ENCODE results near the gene PROC. TPM values are rescaled to one million over a fixed set of nuclear protein-coding genes. Genes with fewer than 3 reads are reported as not detected.

The PROC gene
- total RNA-seq, 4 donors from 2014 or later: 2.9 to 3.0 TPM; not detected in 2

DNA sequence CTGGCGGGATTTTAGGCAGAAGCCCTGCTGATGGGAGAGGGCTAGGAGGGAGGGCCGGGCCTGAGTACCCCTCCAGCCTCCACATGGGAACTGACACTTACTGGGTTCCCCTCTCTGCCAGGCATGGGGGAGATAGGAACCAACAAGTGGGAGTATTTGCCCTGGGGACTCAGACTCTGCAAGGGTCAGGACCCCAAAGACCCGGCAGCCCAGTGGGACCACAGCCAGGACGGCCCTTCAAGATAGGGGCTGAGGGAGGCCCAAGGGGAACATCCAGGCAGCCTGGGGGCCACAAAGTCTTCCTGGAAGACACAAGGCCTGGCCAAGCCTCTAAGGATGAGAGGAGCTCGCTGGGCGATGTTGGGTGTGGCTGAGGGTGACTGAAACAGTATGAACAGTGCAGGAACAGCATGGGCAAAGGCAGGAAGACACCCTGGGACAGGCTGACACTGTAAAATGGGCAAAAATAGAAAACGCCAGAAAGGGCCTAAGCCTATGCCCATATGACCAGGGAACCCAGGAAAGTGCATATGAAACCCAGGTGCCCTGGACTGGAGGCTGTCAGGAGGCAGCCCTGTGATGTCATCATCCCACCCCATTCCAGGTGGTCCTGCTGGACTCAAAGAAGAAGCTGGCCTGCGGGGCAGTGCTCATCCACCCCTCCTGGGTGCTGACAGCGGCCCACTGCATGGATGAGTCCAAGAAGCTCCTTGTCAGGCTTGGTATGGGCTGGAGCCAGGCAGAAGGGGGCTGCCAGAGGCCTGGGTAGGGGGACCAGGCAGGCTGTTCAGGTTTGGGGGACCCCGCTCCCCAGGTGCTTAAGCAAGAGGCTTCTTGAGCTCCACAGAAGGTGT is 8.5 kb downstream of the PROC start:
- WGBS, 2 donors (ENCODE audit: low coverage in 1 of 2): 67 to 91% methylated on average over 3 to 10 of the region's 10 CpGs
- no peaks in the 10 kb centered on the region for H3K36me3 ChIP-seq
- peaks cover 0 to 16% (median 14%) of the 10 kb centered on the region in 4 donors for H3K4me1 ChIP-seq
- intact Hi-C loops (cut with DNase I; ENCODE audit: low total_unique reads) (no loop called here), in situ Hi-C loops (cut with MboI; ENCODE audit: low pct_ligation_motif_present in 1 of 4, low pct_unique_long_range_greater_than_20kb in 1 of 4, low sequenced_read_pairs in 3 of 4) (no loop called here)
- H3K27me3 ChIP-seq: peaks cover 30% of the 10 kb centered on the region
- no peak for DNase-seq
- no peaks in the 10 kb centered on the region for H3K9me3 ChIP-seq
- H3K27ac ChIP-seq: no peak overlapping the region
- TF ChIP-seq POLR2AphosphoS5 (IDR thresholded peaks at IDR 0.05): no peak
- no peak for TF ChIP-seq EP300 (IDR thresholded peaks at IDR 0.05; ENCODE audit: low read depth)
- no peak for TF ChIP-seq POLR2A (IDR thresholded peaks at IDR 0.05)
- TF ChIP-seq, protein P1, sequence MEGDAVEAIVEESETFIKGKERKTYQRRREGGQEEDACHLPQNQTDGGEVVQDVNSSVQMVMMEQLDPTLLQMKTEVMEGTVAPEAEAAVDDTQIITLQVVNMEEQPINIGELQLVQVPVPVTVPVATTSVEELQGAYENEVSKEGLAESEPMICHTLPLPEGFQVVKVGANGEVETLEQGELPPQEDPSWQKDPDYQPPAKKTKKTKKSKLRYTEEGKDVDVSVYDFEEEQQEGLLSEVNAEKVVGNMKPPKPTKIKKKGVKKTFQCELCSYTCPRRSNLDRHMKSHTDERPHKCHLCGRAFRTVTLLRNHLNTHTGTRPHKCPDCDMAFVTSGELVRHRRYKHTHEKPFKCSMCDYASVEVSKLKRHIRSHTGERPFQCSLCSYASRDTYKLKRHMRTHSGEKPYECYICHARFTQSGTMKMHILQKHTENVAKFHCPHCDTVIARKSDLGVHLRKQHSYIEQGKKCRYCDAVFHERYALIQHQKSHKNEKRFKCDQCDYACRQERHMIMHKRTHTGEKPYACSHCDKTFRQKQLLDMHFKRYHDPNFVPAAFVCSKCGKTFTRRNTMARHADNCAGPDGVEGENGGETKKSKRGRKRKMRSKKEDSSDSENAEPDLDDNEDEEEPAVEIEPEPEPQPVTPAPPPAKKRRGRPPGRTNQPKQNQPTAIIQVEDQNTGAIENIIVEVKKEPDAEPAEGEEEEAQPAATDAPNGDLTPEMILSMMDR (IDR thresholded peaks at IDR 0.05): no peak
- H3K4me3 ChIP-seq: no peak overlapping the region

DNA sequence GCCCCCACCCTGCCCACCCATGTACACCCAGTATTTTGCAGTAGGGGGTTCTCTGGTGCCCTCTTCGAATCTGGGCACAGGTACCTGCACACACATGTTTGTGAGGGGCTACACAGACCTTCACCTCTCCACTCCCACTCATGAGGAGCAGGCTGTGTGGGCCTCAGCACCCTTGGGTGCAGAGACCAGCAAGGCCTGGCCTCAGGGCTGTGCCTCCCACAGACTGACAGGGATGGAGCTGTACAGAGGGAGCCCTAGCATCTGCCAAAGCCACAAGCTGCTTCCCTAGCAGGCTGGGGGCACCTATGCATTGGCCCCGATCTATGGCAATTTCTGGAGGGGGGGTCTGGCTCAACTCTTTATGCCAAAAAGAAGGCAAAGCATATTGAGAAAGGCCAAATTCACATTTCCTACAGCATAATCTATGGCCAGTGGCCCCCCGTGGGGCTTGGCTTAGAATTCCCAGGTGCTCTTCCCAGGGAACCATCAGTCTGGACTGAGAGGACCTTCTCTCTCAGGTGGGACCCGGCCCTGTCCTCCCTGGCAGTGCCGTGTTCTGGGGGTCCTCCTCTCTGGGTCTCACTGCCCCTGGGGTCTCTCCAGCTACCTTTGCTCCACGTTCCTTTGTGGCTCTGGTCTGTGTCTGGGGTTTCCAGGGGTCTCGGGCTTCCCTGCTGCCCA is 9.3 kb downstream of the PROC start:
- in situ Hi-C loops (cut with MboI; ENCODE audit: low pct_ligation_motif_present in 1 of 4, low pct_unique_long_range_greater_than_20kb in 1 of 4, low sequenced_read_pairs in 3 of 4): no loop called here
- H3K4me1 ChIP-seq: peaks cover 0 to 15% (median 13%) of the 10 kb centered on the region in 4 donors
- intact Hi-C loops (cut with DNase I; ENCODE audit: low total_unique reads): no loop called here
- no peaks in the 10 kb centered on the region for H3K36me3 ChIP-seq
- DNase-seq: no peak
- no peak overlapping the region for H3K27ac ChIP-seq
- peaks cover 23% of the 10 kb centered on the region for H3K27me3 ChIP-seq
- no peak for TF ChIP-seq POLR2A (IDR thresholded peaks at IDR 0.05)
- TF ChIP-seq POLR2AphosphoS5 (IDR thresholded peaks at IDR 0.05): no peak
- TF ChIP-seq EP300 (IDR thresholded peaks at IDR 0.05; ENCODE audit: low read depth): no peak
- TF ChIP-seq, protein P1 (IDR thresholded peaks at IDR 0.05): no peak
- no peaks in the 10 kb centered on the region for H3K9me3 ChIP-seq
- WGBS, 2 donors (ENCODE audit: low coverage in 1 of 2): 79% methylated on average over 7 of the region's 7 CpGs; no CpG with 5 or more reads in 1 of the 2 donors
- H3K4me3 ChIP-seq: no peak overlapping the region

DNA sequence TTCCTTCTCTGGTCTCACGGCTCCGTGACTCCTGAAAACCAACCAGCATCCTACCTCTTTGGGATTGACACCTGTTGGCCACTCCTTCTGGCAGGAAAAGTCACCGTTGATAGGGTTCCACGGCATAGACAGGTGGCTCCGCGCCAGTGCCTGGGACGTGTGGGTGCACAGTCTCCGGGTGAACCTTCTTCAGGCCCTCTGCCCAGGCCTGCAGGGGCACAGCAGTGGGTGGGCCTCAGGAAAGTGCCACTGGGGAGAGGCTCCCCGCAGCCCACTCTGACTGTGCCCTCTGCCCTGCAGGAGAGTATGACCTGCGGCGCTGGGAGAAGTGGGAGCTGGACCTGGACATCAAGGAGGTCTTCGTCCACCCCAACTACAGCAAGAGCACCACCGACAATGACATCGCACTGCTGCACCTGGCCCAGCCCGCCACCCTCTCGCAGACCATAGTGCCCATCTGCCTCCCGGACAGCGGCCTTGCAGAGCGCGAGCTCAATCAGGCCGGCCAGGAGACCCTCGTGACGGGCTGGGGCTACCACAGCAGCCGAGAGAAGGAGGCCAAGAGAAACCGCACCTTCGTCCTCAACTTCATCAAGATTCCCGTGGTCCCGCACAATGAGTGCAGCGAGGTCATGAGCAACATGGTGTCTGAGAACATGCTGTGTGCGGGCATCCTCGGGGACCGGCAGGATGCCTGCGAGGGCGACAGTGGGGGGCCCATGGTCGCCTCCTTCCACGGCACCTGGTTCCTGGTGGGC is 10.0 kb downstream of the PROC start:
- Histone ChIP-seq H3K4me3 (no peak overlapping the region), H3K36me3 (no peaks in the 10 kb centered on the region), H3K9me3 (no peaks in the 10 kb centered on the region), H3K27me3 (peaks cover 15% of the 10 kb centered on the region), H3K27ac (no peak overlapping the region), H3K4me1 (peaks cover 0 to 8% (median 6%) of the 10 kb centered on the region in 4 donors)
- in situ Hi-C loops (cut with MboI; ENCODE audit: low pct_ligation_motif_present in 1 of 4, low pct_unique_long_range_greater_than_20kb in 1 of 4, low sequenced_read_pairs in 3 of 4): no loop called here
- TF ChIP-seq POLR2A (IDR thresholded peaks at IDR 0.05) (no peak), POLR2AphosphoS5 (IDR thresholded peaks at IDR 0.05) (no peak), EP300 (IDR thresholded peaks at IDR 0.05; ENCODE audit: low read depth) (no peak)
- TF ChIP-seq, protein P1 (IDR thresholded peaks at IDR 0.05): no peak
- intact Hi-C loops (cut with DNase I; ENCODE audit: low total_unique reads): no loop called here
- WGBS, 2 donors (ENCODE audit: low coverage in 1 of 2): 90 to 95% methylated on average over 2 to 36 of the region's 36 CpGs
- DNase-seq: no peak

DNA sequence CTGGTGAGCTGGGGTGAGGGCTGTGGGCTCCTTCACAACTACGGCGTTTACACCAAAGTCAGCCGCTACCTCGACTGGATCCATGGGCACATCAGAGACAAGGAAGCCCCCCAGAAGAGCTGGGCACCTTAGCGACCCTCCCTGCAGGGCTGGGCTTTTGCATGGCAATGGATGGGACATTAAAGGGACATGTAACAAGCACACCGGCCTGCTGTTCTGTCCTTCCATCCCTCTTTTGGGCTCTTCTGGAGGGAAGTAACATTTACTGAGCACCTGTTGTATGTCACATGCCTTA is 10.5 kb downstream of the PROC start:
- peaks cover 0 to 3% (median 1%) of the 10 kb centered on the region in 4 donors for H3K4me1 ChIP-seq
- H3K4me3 ChIP-seq: no peak overlapping the region
- in situ Hi-C loops (cut with MboI; ENCODE audit: low pct_ligation_motif_present in 1 of 4, low pct_unique_long_range_greater_than_20kb in 1 of 4, low sequenced_read_pairs in 3 of 4) (no loop called here), intact Hi-C loops (cut with DNase I; ENCODE audit: low total_unique reads) (no loop called here)
- no peak for DNase-seq
- no peak overlapping the region for H3K27ac ChIP-seq
- H3K9me3 ChIP-seq: no peaks in the 10 kb centered on the region
- H3K36me3 ChIP-seq: no peaks in the 10 kb centered on the region
- H3K27me3 ChIP-seq: peaks cover 10% of the 10 kb centered on the region
- WGBS, 2 donors (ENCODE audit: low coverage in 1 of 2): 86% methylated on average over 6 of the region's 6 CpGs; no CpG with 5 or more reads in 1 of the 2 donors
- TF ChIP-seq POLR2AphosphoS5 (IDR thresholded peaks at IDR 0.05): no peak
- TF ChIP-seq, protein P1 (IDR thresholded peaks at IDR 0.05): no peak
- no peak for TF ChIP-seq EP300 (IDR thresholded peaks at IDR 0.05; ENCODE audit: low read depth)
